MM.1S (cell line): Measurements from ENCODE around the gene HLA-DRB1.

Experiments used
- CTCF ChIP-seq: fragments of 300-600 bp; sonication (generic); IDR thresholded peaks from 2 replicates; pipeline ENCODE4 v1.5.1; 2016; ENCODE audit warnings: antibody characterized with exemption, low read length, mixed read lengths
- EZH2phosphoT487 ChIP-seq: fragments of 300-600 bp; sonication (generic); IDR thresholded peaks from 2 replicates; pipeline ENCODE4 v1.6.1; 2018; ENCODE audit warnings: antibody characterized with exemption, low read length

GRCh38 chr6:32570363-32570905, 19.2 kb downstream of the HLA-DRB1 start:
- TF ChIP-seq CTCF = no peak
- no peak for TF ChIP-seq EZH2phosphoT487
